A549 treated with Mapracorat at 1 μM for 4 hours (cell line): Measurements from ENCODE around the gene ZCCHC3. TPM values are rescaled to one million over a fixed set of nuclear protein-coding genes. Genes with fewer than 3 reads are reported as not detected.

ENCODE experiments used
- total RNA-seq: library from RNA; stranded (reverse); fragments of 200-300 nt; extraction: Qiagen RNA extraction; gene quantifications from 5 replicates; pipeline ENCODE4 v1.2.3, GENCODE V29; 2022

Gene ZCCHC3
- 17.8 to 24.3 TPM (median 21.6 TPM) in 5 replicates for total RNA-seq

GRCh38 chr20:297098-297924 lies at the start of gene ZCCHC3:
TSS of gene ZCCHC3 (plus strand) at chr20:297570. CDS start at chr20:297587, 17 bp downstream.

GRCh38 chr20:257419-257818 lies 40.0 kb upstream of the ZCCHC3 start, which contains the start of gene DEFB132:
TSS of gene DEFB132 (plus strand) at chr20:257724. CDS start at chr20:257779, 55 bp downstream.

GRCh38 chr20:290084-290831 lies 7.1 kb upstream of the ZCCHC3 start, which contains the start of gene C20orf96:
TSS of gene C20orf96 (minus strand) at chr20:290750. CDS start at chr20:290610, 140 bp downstream.

GRCh38 chr20:325045-325888 lies 27.9 kb downstream of the ZCCHC3 start, which contains the start of gene SOX12:
TSS of gene SOX12 (plus strand) at chr20:325552. CDS start at chr20:325925, 373 bp downstream.

GRCh38 chr20:346640-347316 lies 49.4 kb downstream of the ZCCHC3 start, which contains the start of gene NRSN2:
TSS of gene NRSN2 (plus strand) at chr20:347111. CDS start at chr20:349644, 2,533 bp downstream.

Other genes starting within 250 kb of the ZCCHC3 start
- not detected in 5 replicates for gene DEFB125, start 209.9 kb upstream of the ZCCHC3 start, total RNA-seq
- not detected in 5 replicates for gene DEFB126, start 155.0 kb upstream of the ZCCHC3 start, total RNA-seq
- gene DEFB127, start 140.1 kb upstream of the ZCCHC3 start, total RNA-seq, result not detected in 5 replicates
- not detected in 5 replicates for gene DEFB128, start 107.9 kb upstream of the ZCCHC3 start, total RNA-seq
- gene DEFB129, start 70.3 kb upstream of the ZCCHC3 start, total RNA-seq, result not detected in 5 replicates
- gene DEFB132, start 39.8 kb upstream of the ZCCHC3 start, total RNA-seq, result not detected in 5 replicates
- 11.0 to 12.2 TPM (median 11.9 TPM) in 5 replicates for gene C20orf96, start 6.8 kb upstream of the ZCCHC3 start, total RNA-seq
- gene SOX12, start 28.0 kb downstream of the ZCCHC3 start, total RNA-seq, result 18.3 to 27.5 TPM (median 26.0 TPM) in 5 replicates
- 57.7 to 65.0 TPM (median 62.1 TPM) in 5 replicates for gene NRSN2, start 49.5 kb downstream of the ZCCHC3 start, total RNA-seq
- 44.1 to 55.8 TPM (median 53.8 TPM) in 5 replicates for gene TRIB3, start 83.2 kb downstream of the ZCCHC3 start, total RNA-seq
- 100 to 142 TPM (median 138 TPM) in 5 replicates for gene RBCK1, start 110.7 kb downstream of the ZCCHC3 start, total RNA-seq
- gene TBC1D20, start 165.0 kb downstream of the ZCCHC3 start, total RNA-seq, result 30.9 to 34.9 TPM (median 33.9 TPM) in 5 replicates
- gene CSNK2A1, start 246.2 kb downstream of the ZCCHC3 start, total RNA-seq, result 131 to 157 TPM (median 146 TPM) in 5 replicates